Activated CD4-positive, alpha-beta T cell treated with anti-CD3 and anti-CD28 coated beads, Interleukin-2, Interleukin-6, amounts not matched to agents 100 ng/mL and 50 ng/mL, durations not matched to agents 16 hours and 8 hours (primary cell): Measurements from ENCODE around the gene PIK3R6.
"Not testable (repeated sequence)": the region's sequence is repeated elsewhere in the genome, so short reads cannot be mapped to it uniquely, and the experiment has no call there.

Source experiments
- DNase-seq: peaks from one replicate; pipeline ENCODE4 v3.0.0-alpha.2; 2020

The PIK3R6 gene

GRCh38 chr17:8872705-8873435 is 5.4 kb upstream of the PIK3R6 start:
- DNase-seq, result no peak

GRCh38 chr17:8872036-8872704 is 4.7 kb upstream of the PIK3R6 start:
- no peak for DNase-seq

GRCh38 chr17:8871081-8871581 is 3.7 kb upstream of the PIK3R6 start:
- DNase-seq, result no peak

GRCh38 chr17:8870406-8871040 is 3.0 kb upstream of the PIK3R6 start:
- no peak for DNase-seq

GRCh38 chr17:8869114-8869815 is 1.8 kb upstream of the PIK3R6 start:
- DNase-seq, result no peak

- DNase-seq, result peak; percentile 68
Observed at GRCh38 chr17:8868529-8868951, 1.1 kb upstream of the PIK3R6 start.

GRCh38 chr17:8868092-8868491 is 618 bp upstream of the PIK3R6 start:
- no peak for DNase-seq

GRCh38 chr17:8865811-8866210 is 1.7 kb downstream of the PIK3R6 start:
- DNase-seq, result no peak

- DNase-seq, result no peak
Observed at GRCh38 chr17:8865385-8865784, 2.1 kb downstream of the PIK3R6 start.

GRCh38 chr17:8862213-8863056 is 5.0 kb downstream of the PIK3R6 start:
- no peak for DNase-seq

GRCh38 chr17:8861495-8862181 is 5.8 kb downstream of the PIK3R6 start:
- DNase-seq, result no peak

GRCh38 chr17:8859804-8860430 is 7.6 kb downstream of the PIK3R6 start:
- DNase-seq, result no peak

- peak; percentile 78 for DNase-seq
Observed at GRCh38 chr17:8859027-8859803, 8.3 kb downstream of the PIK3R6 start.

- peak; percentile 85 for DNase-seq
Observed at GRCh38 chr17:8857919-8858318, 9.6 kb downstream of the PIK3R6 start.

- peak; percentile 49 for DNase-seq
Observed at GRCh38 chr17:8856869-8857575, 10.5 kb downstream of the PIK3R6 start.

GRCh38 chr17:8856205-8856603 is 11.3 kb downstream of the PIK3R6 start:
- DNase-seq, result not testable (repeated sequence)

- DNase-seq, result peak; percentile 41
Observed at GRCh38 chr17:8855477-8856204, 11.8 kb downstream of the PIK3R6 start.

- no peak for DNase-seq
Observed at GRCh38 chr17:8851600-8851999, 15.9 kb downstream of the PIK3R6 start.
